ENCODE measurements around the gene CLEC16A. TPM values are rescaled to one million over a fixed set of nuclear protein-coding genes. Genes with fewer than 3 reads are reported as not detected.

CLEC16A gene
- total and polyA plus RNA-seq, 9 of the 15 experiments (the other 6 are each of a cell fraction or from before 2014, with no cell fraction given) = 1.00 to 22.3 (median 10.0) TPM

DNA sequence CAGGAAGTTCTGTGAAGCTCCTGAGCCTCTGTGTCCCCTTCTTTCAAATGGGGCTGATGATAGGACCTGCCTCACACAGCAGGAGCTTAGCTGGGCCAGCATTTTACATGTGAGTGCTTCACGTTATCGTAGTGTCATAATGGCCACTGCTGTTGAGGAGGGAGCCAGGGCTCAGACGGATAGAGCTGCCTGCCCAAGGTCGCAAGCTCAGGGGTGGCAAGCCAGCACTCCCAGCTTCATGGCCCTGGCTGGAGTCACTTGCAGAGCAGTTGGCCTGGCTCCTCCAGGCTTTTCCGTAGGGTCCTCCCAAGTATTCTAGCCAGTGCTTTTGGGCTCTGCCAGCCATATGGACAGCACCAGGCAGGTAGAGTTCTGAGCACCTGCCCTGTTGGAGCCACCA is 196.5 kb downstream of the CLEC16A start (continued):
- no peak for TF ChIP-seq CHD7 (IDR thresholded peaks at IDR 0.05; ENCODE audit: low read depth, low read length)
- no peak for TF ChIP-seq CREB1 (IDR thresholded peaks at IDR 0.05)
- TF ChIP-seq CREB1 (CRISPR knock-in tag; IDR thresholded peaks at IDR 0.05) = no peak

All from K562 (cell line).